Measurements from ENCODE around the gene LMO7.

- TF ChIP-seq HDAC6 (IDR thresholded peaks at IDR 0.05; ENCODE audit: low read depth, low read length): no peak
- TF ChIP-seq SP1 (IDR thresholded peaks at IDR 0.05): no peak
- TF ChIP-seq SP1 (CRISPR knock-in tag; IDR thresholded peaks at IDR 0.05): no peak
- TF ChIP-seq HIVEP1 (CRISPR knock-in tag; IDR thresholded peaks at IDR 0.05): no peak
- no peak for TF ChIP-seq CTCF (CRISPR knock-in tag; IDR thresholded peaks at IDR 0.05)
- TF ChIP-seq AHR (CRISPR knock-in tag; IDR thresholded peaks at IDR 0.05): no peak
- TF ChIP-seq GPBP1L1 (CRISPR knock-in tag; IDR thresholded peaks at IDR 0.05): no peak
- no peak for TF ChIP-seq ZNF788 (CRISPR knock-in tag; IDR thresholded peaks at IDR 0.05; ENCODE audit: borderline replicate concordance)
- no peak for TF ChIP-seq MAX (IDR thresholded peaks at IDR 0.05)
- no peak for TF ChIP-seq SIX4 (CRISPR knock-in tag; IDR thresholded peaks at IDR 0.05)
Observed at GRCh38 chr13:75882261-75882660, 246.1 kb downstream of the LMO7 start.

Data from HepG2 (cell line).